HG02678 (cell line): ENCODE results near the gene BORCS8.
"Not testable (repeated sequence)": the region's sequence is repeated elsewhere in the genome, so short reads cannot be mapped to it uniquely, and the experiment has no call there.

Experiments used
- ATAC-seq: cut with Tn5 transposase; IDR thresholded peaks from one replicate; pipeline ENCODE4 v1.9.1; 2021; ENCODE audit warnings: mild to moderate bottlenecking, moderate library complexity; ENCODE audit not compliant: unreplicated experiment

The BORCS8 gene

DNA sequence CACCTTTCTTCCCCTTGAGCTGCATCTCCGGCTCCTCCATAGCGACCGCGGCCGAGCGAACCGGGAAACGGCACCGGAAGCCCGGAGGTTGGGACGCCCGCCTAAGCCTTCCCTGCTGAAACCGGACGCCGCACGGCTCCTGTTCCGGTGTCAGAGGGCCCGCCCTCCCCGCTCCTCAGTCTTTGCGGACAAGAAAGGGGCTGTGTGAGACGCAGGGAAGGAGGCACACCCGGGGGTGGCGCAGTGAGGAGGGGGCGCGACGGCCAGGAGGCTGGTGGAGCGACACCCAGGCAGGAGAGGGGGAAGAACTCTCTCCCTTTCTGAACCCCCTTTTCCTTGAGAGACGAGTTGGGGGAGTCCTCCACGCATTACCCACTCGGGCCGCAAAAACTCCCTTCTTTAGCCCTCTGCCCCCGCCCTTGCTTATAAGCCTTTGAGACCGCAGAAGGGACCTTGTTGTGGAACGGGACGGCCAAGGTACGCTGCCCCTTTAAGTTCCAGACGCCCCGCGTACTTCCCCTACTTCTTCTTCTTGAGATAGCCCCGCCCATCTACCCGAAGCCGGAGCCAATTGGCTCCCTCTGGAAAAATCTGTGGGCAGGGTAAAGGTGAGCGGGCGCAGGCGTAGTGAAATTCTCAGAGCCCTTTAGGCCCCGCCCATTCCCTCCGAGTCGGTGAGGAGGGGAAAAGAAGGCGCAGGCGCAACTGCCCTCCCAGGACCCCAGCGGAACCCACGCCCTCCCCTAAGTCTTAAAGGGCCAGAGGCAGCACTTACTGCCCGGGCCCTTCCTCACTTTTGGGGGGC, at the start of gene BORCS8, which contains the start of gene RFXANK:
Gene BORCS8 (minus strand): TSS at position 75 of the 805 bp plus-strand sequence. CDS start 35 bp downstream, at position 40.
Gene RFXANK (plus strand): TSS at position 181 of the 805 bp plus-strand sequence. CDS start 1,689 bp downstream, outside the sequence.
- ATAC-seq: peak; percentile 89

- no peak for ATAC-seq
These were observed 48.5 kb upstream of the BORCS8 start for GRCh38 chr19:19240476-19240875.

DNA sequence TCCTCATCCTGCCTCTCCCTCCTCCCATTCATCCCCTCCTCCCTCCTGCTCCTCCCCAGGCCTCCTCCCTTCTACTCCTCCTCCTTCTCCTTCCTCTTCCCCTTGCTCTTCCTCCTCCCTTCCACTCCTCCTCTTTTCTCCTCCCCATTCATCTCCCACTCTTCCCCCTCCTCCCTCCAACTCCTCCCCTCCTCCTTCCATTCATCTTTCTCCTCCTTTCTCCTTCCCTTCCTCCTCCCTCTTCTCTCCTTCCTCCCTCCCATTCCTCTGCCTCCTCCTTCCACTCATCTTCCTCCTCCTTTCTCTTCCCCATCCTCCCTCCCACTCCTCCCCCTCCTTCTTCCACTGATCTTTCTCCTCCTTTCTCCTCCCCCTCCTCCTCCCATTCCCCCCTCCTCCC, 47.7 kb upstream of the BORCS8 start:
- ATAC-seq: no peak

DNA sequence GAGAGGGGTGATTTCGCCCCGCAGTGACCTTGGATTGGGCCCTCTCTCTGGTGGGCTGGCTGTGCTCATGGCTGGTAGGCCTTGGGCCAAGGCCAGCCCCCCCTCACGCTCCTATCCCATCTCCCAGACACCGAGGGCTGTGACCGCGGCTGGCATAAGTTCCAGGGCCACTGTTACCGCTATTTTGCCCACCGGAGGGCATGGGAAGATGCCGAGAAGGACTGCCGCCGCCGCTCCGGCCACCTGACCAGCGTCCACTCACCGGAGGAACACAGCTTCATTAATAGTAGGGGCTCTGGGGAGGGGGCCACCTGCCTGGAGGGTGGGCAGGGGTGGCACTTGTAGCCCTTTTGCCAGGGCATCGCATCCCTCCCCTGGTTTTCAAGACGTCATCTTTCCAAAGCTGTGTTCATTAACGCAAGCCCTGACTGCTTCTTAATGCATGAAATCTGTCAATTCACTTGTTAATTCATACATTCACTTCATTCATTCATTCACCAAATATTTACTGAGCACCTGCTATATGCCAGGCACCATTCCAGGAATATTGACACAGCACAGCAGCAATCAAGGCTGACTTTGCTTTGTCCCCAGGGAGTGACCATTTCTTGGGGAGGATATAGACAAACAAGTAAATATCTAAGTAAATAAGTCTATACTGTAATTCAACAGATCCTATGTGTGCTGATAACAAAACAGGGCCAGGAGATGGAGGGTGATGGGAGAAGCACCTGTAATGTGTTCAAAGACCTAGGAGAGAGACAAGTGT, 46.4 kb upstream of the BORCS8 start:
- no peak for ATAC-seq

DNA sequence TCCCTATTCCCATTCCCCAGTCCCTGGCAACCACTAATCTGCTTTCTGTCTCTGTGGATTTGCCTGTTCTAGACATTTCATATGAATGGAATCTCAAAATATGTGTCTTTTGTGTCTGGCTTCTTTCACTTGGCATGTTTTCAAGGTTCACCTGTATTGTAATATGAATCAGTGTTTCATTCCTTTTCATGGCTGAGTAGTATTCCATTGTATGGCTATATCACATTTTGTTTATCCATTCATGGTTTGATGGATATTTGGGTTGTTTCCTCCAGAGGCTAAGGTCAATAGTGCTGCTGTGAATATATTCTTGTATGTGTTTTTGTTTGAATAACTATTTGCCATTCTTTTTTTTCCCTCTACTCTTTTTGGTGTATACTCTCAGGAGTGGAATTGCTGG, 44.2 kb upstream of the BORCS8 start:
- no peak for ATAC-seq

- ATAC-seq: no peak
These were observed 42.4 kb upstream of the BORCS8 start for GRCh38 chr19:19234220-19234816.

GRCh38 chr19:19232261-19232721, 40.3 kb upstream of the BORCS8 start:
- ATAC-seq: no peak

GRCh38 chr19:19230999-19231398, 39.0 kb upstream of the BORCS8 start:
- no peak for ATAC-seq

DNA sequence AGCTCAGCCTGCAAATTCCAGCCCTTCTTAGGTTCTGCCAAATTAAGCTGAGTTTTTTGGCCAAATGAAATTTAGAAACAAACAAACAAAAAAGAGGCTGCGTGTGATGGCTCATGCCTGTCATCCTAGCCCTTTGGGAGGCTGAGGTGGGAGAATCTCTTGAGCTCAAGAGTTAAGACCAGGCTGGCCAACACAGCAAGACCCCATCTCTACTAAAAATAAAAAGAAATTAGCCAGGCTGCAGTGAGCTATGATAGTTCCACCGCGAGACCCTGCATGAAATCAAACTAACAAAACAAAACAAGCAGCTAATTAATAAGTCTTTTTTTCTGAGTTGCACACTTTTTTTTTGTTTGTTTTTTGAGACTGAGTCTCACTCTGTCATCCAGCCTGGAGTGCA, 37.7 kb upstream of the BORCS8 start:
- ATAC-seq: no peak

DNA sequence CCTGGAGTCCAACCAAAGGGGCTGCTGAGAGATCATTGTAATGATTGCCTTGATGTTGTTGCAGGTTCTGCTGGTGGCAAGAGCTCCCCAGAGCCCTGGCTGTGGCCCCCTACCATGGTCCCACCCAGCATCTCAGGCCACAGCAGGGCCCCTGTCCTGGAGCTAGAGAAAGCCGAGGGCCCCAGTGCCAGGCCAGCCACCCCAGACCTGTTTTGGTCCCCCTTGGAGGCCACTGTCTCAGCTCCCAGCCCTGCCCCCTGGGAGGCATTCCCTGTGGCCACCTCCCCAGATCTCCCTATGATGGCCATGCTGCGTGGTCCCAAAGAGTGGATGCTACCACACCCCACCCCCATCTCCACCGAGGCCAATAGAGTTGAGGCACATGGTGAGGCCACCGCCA, 35.3 kb upstream of the BORCS8 start:
- ATAC-seq: no peak

- no peak for ATAC-seq
These were observed 34.7 kb upstream of the BORCS8 start for GRCh38 chr19:19226663-19227062.

- no peak for ATAC-seq
These were observed 34.3 kb upstream of the BORCS8 start for GRCh38 chr19:19226204-19226603.

- ATAC-seq: no peak
These were observed 33.0 kb upstream of the BORCS8 start for GRCh38 chr19:19224852-19225494.

- ATAC-seq: no peak
These were observed 32.3 kb upstream of the BORCS8 start for GRCh38 chr19:19224150-19224851.

DNA sequence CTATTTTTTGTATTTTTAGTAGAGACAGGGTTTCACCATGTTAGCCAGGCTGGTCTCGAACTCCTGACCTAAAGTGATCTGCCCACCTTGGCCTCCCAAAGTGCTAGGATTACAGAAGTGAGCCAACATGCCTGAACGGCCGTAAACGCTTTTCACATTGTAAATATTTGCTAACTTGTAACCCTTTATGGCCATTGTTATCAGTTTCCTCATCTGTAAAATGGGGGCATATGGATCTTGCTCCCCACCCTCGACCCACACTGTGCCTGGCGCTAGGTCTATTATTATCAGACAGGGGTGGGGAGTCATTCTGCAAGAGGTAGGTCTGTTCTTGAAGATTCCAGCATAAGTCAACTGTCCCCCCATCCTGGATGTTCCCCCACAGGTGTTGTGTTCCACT, 31.7 kb upstream of the BORCS8 start:
- no peak for ATAC-seq

DNA sequence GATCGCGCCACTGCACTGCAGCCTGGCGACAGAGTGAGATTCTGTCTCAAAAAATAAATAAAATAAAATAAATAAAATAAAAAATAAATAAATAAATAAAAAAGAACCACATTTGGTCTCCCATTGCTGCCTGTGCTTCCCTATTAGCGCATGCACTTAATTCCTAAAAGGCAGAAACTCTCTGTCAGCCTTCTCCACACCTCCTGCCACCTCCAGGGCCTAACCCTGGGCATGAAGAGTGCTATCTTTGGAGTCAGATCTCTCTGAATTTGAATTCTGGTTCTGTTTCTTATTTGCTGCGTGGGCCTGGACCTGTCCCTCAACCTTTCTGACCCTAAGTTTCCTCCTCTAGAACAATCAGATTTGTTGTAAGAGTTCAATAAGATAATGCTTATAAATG, 31.1 kb upstream of the BORCS8 start:
- ATAC-seq: no peak

DNA sequence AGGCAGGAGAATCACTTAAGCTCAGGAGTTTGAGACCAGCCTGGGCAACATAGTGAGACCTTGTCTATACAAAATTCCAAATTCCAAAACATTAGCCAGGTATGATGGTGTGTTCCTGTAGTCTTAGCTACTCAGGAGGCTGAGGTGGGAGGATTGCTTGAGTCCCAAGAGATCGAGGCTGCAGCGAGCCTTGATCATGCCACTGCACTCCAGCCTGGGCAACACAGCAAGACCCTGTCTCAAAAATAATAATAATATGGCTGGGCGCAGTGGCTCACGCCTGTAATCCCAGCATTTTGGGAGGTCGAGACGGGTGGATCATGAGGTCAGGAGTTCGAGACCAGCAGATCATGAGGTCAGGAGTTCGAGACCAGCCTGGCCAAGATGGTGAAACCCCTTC, 29.0 kb upstream of the BORCS8 start:
- not testable (repeated sequence) for ATAC-seq

DNA sequence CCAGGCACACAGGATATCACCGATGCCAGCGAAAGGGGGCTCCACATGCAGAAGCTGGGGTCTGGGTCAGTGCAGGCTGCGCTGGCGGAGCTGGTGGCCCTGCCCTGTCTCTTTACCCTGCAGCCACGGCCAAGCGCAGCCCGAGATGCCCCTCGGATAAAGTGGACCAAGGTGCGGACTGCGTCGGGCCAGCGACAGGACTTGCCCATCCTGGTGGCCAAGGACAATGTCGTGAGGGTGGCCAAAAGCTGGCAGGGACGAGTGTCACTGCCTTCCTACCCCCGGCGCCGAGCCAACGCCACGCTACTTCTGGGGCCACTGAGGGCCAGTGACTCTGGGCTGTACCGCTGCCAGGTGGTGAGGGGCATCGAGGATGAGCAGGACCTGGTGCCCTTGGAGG, 27.0 kb upstream of the BORCS8 start:
- ATAC-seq: no peak

GRCh38 chr19:19217099-19217498, 25.1 kb upstream of the BORCS8 start:
- ATAC-seq: no peak

DNA sequence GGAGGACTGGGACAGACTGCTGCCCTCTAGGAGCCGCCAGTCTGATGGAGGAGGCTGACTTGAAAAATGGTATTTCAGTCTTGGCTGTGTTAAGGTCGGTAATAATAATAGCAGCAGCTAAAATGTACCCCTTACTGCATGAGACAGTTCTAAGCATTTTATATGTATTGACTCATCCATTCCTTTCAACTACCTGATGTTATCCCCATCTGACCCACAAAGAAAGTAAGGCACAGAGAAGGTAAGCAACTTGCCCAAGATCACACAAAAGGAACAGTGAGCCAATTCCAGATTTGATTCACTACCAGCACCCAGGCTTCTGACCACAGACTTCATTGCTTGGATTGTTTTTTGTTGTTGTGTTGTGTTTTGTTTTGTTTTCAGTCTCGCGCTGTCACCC, 23.8 kb upstream of the BORCS8 start:
- no peak for ATAC-seq
